ENCODE results near the gene VCL.

The VCL gene

GRCh38 chr10:74077416-74077815, 79.5 kb downstream of the VCL start:
- no peak for DNase-seq (ENCODE audit: low read depth)

GRCh38 chr10:74078037-74078436, 80.1 kb downstream of the VCL start:
- peak; percentile 36 for DNase-seq (ENCODE audit: low read depth)

- no peak for DNase-seq (ENCODE audit: low read depth)
Measured at GRCh38 chr10:74079028-74079935, 81.4 kb downstream of the VCL start.

- DNase-seq (ENCODE audit: low read depth), result no peak
Measured at GRCh38 chr10:74079936-74080590, 82.1 kb downstream of the VCL start.

- DNase-seq (ENCODE audit: low read depth), result peak; percentile 8
Measured at GRCh38 chr10:74081192-74081803, 83.4 kb downstream of the VCL start.

DNA sequence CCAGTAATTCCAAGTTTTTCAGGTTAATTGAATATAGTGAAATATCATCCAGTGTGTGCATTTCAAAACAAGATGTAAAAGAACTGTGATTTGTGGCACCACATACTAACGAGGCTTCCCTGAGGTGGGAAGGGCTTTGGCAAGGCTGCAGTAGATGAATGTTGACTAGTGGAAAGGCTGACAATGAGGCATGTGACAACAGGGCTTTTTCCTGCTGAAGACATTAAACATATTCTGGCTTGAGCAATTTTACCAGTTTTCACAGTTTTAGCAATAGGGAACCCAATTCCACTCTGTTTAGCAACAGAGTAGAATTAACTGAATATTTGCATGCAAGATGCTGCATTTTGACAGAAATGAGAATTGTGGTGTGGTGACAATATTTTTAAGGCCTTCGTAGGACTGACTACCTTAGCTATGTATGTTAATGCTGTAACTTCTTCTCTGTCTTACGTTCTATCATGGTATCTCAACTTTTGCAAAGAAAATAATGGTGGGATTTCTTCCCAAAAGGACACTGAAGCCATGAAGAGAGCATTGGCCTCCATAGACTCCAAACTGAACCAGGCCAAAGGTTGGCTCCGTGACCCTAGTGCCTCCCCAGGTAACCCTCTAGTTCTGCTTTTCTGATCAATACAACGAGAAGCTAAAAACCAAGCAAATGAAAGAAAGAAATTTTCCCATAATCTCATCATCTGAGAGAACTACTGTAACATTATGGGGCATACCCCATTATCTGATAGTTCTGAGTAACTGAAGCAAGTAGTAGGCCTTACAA, 84.2 kb downstream of the VCL start:
- no peak for DNase-seq (ENCODE audit: low read depth)

DNA sequence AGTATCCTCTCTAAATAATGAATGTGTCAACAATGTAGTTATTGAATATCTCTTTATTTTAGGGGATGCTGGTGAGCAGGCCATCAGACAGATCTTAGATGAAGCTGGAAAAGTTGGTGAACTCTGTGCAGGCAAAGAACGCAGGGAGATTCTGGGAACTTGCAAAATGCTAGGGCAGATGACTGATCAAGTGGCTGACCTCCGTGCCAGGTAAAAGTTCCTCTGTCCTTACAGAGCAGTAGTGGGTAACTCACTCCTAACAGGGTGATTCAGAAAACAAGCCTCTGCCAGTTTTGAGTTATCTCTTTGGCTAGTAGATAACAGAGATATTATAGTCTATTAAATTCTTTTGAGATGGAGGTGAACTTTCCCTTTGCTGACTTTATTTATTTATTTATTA, 85.4 kb downstream of the VCL start:
- DNase-seq (ENCODE audit: low read depth), result no peak

- no peak for DNase-seq (ENCODE audit: low read depth)
Measured at GRCh38 chr10:74084955-74085354, 87.0 kb downstream of the VCL start.

DNA sequence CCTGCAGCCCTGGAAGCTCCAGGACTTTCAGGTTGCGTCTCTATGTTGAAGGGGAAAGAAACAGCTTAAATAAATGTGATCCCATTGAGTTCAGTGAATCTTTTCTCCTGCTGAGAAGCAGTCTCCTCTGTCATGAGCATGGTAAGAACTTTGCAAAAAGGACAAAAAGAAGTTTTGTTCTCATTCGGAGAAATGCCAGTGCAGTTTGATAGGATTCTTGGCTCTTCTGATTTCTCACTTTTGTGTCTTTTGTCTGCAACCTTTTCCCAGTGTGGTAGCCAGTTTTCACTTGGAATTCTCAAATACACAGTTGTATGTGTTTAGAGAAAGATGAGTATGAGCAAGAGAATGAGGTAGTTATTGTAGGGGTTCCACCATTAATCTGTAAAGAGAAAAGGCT, 88.4 kb downstream of the VCL start:
- no peak for DNase-seq (ENCODE audit: low read depth)

- DNase-seq (ENCODE audit: low read depth), result no peak
Measured at GRCh38 chr10:74088722-74089121, 90.8 kb downstream of the VCL start.

GRCh38 chr10:74092372-74092771, 94.5 kb downstream of the VCL start:
- DNase-seq (ENCODE audit: low read depth), result no peak

DNA sequence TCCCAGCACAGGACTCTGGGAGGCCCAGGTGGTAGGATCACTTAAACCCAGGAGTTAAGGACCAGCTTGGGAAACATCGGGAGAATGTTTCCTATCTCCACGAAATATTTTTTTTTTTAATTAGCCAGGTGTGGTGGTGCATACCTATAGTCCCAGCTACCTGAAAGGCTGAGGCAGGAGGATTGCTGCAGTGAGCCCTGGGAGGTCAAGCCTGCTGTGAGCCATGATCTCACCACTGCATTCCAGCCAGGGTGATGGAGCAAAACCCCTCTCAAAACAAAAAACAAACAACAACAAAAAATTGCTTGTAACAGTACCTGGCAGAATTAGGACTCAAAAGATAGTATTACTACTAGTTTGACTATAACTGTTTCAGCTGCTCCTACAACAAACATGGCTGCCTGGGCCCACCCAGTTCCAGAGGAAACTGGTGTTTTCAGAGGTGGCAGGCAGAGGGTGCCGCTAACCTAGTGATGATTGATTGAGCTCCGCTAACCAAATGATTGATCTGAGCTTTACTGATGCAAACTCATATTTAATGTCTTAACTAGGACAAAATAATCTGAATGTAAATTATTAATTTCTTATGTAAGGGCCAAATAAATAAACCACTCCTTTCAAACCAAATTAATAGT, 95.7 kb downstream of the VCL start:
- no peak for DNase-seq (ENCODE audit: low read depth)

DNA sequence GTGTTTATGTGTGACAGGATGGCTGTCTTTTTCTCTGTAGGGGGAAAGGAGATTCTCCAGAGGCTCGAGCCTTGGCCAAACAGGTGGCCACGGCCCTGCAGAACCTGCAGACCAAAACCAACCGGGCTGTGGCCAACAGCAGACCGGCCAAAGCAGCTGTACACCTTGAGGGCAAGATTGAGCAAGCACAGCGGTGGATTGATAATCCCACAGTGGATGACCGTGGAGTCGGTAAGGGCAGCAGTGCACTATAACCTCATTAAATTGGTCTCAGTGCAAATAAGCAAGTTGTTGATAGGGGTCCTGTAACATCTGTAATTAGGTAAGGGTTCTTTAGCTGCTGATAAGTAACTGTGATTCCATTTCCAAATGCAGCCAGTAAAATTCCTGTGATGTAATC, 96.3 kb downstream of the VCL start:
- DNase-seq (ENCODE audit: low read depth), result no peak

- no peak for DNase-seq (ENCODE audit: low read depth)
Measured at GRCh38 chr10:74096777-74097176, 98.9 kb downstream of the VCL start.

DNA sequence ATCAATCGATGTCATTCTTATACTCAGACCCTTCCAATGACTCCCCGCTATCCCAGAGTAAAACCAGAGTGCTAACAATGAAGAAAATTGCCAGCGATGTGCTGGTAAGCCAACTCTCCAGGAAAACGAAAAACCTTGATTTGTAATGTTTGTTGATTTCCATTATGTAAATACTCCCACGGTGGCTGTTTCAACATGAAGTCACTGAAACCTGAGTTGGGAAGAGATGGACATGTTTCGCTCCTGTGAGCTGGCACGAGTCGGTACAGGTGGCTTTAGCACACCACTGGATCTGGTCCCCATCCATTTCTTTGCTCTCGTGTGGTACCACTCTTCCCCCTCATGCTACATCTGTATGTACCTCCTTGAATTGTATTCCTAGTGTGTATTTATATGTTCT, 99.9 kb downstream of the VCL start:
- DNase-seq (ENCODE audit: low read depth), result no peak

- no peak for DNase-seq (ENCODE audit: low read depth)
Measured at GRCh38 chr10:74099420-74099819, 101.5 kb downstream of the VCL start.

- no peak for DNase-seq (ENCODE audit: low read depth)
Measured at GRCh38 chr10:74099836-74100235, 101.9 kb downstream of the VCL start.

- DNase-seq (ENCODE audit: low read depth), result no peak
Measured at GRCh38 chr10:74103560-74104258, 105.8 kb downstream of the VCL start.

DNA sequence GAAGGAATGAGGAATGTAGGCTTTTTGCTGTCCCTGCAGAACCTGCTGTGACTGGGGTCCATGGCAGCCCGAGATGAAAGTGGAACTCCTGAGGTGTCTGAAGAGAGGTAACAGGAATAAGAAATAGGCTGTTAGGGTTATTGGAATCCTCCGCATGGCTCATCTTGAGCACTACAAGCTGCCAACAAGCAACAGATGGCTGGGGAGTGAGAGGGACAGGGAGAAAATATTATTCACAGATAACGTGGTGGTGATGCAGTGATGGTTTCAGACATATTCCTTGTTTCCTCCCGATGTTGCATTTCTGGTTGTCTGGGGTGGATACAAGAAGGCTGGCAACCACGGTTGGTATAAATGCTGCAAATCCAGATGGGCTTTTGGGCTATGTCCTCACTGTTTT, 106.6 kb downstream of the VCL start:
- no peak for DNase-seq (ENCODE audit: low read depth)

- DNase-seq (ENCODE audit: low read depth), result no peak
Measured at GRCh38 chr10:74104996-74105395, 107.1 kb downstream of the VCL start.

DNA sequence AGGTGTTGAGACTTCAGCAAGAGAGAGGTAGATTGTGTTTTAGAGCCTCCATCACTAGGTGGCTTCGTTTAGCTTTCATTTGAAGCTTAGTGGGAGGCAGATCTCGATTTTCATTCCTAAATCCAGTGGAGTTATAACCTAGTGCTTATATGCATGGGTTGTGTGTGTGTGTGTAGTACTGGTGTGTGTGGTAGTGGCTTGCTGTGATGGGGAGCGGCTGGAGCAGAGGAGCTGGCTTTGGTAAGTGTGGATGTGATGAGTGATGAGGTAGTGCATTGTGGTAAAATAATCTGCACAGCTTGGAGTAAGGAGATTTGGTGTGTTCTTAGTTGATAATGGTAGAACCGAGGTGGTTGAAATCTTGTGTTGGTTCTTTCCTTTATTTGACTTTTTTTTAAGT, 109.5 kb downstream of the VCL start:
- DNase-seq (ENCODE audit: low read depth), result no peak

Data from stimulated activated CD8-positive, alpha-beta memory T cell treated with anti-CD3 and anti-CD28 coated beads, Interleukin-4, amount 100 ng/mL, for 24 hours (primary cell).